HL-60 (cell line): ENCODE measurements around the gene MMP1.

Experiments used
- DNase-seq, 2 experiments: peaks; one replicate each; pipeline ENCODE4 v3.0.0-alpha.2; 2010 to 2020; ENCODE audit warnings: low read depth in 1 of 2, low spot score in 1 of 2
- H3K27ac ChIP-seq: fragments of 250-450 bp; sonication (Bioruptor Pico); replicated peaks from 2 replicates; pipeline ENCODE4 v1.5.1; 2020; ENCODE audit warnings: mild to moderate bottlenecking, moderate library complexity
- H3K27me3 ChIP-seq: fragments of 250-450 bp; sonication (Bioruptor Pico); 2 replicates; pipeline ENCODE4 v1.5.1; 2021; ENCODE audit warnings: mild to moderate bottlenecking, moderate library complexity; ENCODE audit not compliant: insufficient read depth, poor library complexity, severe bottlenecking
- H3K4me3 ChIP-seq: replicated peaks from 2 replicates; pipeline ENCODE4 v1.5.1; 2011; ENCODE audit warnings: mild to moderate bottlenecking, control low read depth, low read length; ENCODE audit not compliant: insufficient read depth
- CTCF ChIP-seq: IDR thresholded peaks from one replicate; pipeline ENCODE4 v1.5.1; 2011; ENCODE audit warnings: low read length, control low read depth, inconsistent platforms; ENCODE audit not compliant: insufficient read depth
- GABPA ChIP-seq: IDR thresholded peaks from 2 replicates; pipeline ENCODE4 v1.6.1; 2012; ENCODE audit warnings: low read depth
- POLR2AphosphoS5 ChIP-seq: IDR thresholded peaks from 2 replicates; pipeline ENCODE4 v1.6.1; 2012; ENCODE audit warnings: low read depth
- REST ChIP-seq: IDR thresholded peaks from 2 replicates; pipeline ENCODE4 v1.6.1; 2012; ENCODE audit warnings: low read depth; ENCODE audit not compliant: insufficient replicate concordance
- SPI1 ChIP-seq: IDR thresholded peaks from 2 replicates; pipeline ENCODE4 v1.6.1; 2012; ENCODE audit warnings: low read depth, mild to moderate bottlenecking, borderline replicate concordance

Gene MMP1

GRCh38 chr11:102831489-102832440, 33.8 kb upstream of the MMP1 start:
- Histone ChIP-seq H3K27ac (no peak overlapping the region), H3K27me3 (peaks cover 20% of the 10 kb centered on the region), H3K4me3 (no peak overlapping the region)
- no peak for TF ChIP-seq SPI1
- TF ChIP-seq GABPA, result no peak
- TF ChIP-seq POLR2AphosphoS5, result no peak
- no peak for TF ChIP-seq CTCF
- TF ChIP-seq REST, result no peak
- DNase-seq, result no peak

- peaks cover 20% of the 10 kb centered on the region for H3K27me3 ChIP-seq
- no peak for DNase-seq
- H3K4me3 ChIP-seq, result no peak overlapping the region
- no peak for TF ChIP-seq CTCF
- no peak overlapping the region for H3K27ac ChIP-seq
Observed at GRCh38 chr11:102831128-102831488, 33.1 kb upstream of the MMP1 start.

- no peak overlapping the region for H3K4me3 ChIP-seq
- no peak for DNase-seq
- H3K27ac ChIP-seq, result no peak overlapping the region
- H3K27me3 ChIP-seq, result peaks cover 20% of the 10 kb centered on the region
- TF ChIP-seq GABPA (no peak), REST (no peak), SPI1 (no peak), CTCF (no peak), POLR2AphosphoS5 (no peak)
Observed at GRCh38 chr11:102830001-102830727, 32.2 kb upstream of the MMP1 start.
